ENCODE results near the gene AKAP6.

GRCh38 chr14:32384464-32384863 lies 55.4 kb downstream of the AKAP6 start:
- TF ChIP-seq CTCF (IDR thresholded peaks at IDR 0.05; ENCODE audit: low read length), result no peak
- no peak for TF ChIP-seq EZH2 (IDR thresholded peaks at IDR 0.05; ENCODE audit: borderline replicate concordance, low read length)
